Epithelial cell of esophagus (primary cell): ENCODE measurements around the gene TOM1L2.

ENCODE experiments used
- DNase-seq: peaks from one replicate; pipeline ENCODE4 v3.0.0; 2010; ENCODE audit warnings: low read depth
- H3K4me3 ChIP-seq: 2 replicates; pipeline ENCODE4 v1.5.1; 2011; ENCODE audit warnings: mild to moderate bottlenecking, low read length, control low read depth
- CTCF ChIP-seq: IDR thresholded peaks from 2 replicates; pipeline ENCODE4 v1.5.1; 2011; ENCODE audit warnings: low read depth, mild to moderate bottlenecking, low read length, control low read depth, inconsistent platforms; ENCODE audit not compliant: insufficient read depth; ENCODE audit errors: missing control alignments

Gene TOM1L2

DNA sequence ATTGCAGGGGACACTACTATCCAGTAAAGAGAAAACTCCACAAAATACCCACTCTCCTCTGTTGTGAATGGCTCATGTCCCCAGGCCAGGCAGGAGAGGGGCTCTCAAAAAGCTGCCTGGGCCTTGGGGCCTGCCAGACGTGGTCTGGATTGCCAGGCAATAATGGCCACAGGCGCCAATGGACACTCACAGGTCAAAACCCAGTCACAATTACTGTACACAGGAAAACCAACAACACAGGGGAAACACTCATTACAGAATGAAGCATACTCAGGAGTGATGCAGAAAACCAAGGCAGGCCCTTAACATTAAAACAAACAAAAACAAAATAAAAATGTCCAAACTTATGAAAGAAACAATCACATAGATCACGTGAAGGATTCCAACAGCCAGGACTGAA is 100.3 kb downstream of the TOM1L2 start:
- TF ChIP-seq CTCF: no peak
- no peak for DNase-seq
- H3K4me3 ChIP-seq: no peak overlapping the region

GRCh38 chr17:17870247-17870646 is 102.0 kb downstream of the TOM1L2 start:
- no peak overlapping the region for H3K4me3 ChIP-seq
- no peak for TF ChIP-seq CTCF
- DNase-seq: no peak

GRCh38 chr17:17868641-17869522 is 103.3 kb downstream of the TOM1L2 start:
- DNase-seq: no peak
- H3K4me3 ChIP-seq: no peak overlapping the region
- TF ChIP-seq CTCF: no peak

DNA sequence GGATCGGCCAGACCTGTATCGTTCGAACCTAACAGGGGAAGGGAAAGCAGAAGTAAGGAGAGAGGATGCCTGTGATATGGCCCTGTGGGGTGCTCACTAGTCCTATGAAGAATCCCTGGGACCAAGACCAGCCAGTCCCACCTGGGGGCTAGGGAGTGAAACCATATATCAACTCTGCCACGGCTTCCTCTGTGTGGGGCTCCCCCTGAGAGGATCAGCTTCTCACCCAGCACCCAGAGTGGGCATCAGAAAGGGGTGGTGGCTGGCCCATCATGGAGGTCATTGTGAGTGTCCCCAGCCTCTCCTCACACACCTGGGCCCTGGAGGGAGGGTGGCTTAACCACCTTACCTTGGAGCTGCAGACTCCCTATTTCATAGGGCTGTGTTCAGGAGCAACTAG is 105.3 kb downstream of the TOM1L2 start:
- no peak for TF ChIP-seq CTCF
- DNase-seq: no peak
- H3K4me3 ChIP-seq: no peak overlapping the region

DNA sequence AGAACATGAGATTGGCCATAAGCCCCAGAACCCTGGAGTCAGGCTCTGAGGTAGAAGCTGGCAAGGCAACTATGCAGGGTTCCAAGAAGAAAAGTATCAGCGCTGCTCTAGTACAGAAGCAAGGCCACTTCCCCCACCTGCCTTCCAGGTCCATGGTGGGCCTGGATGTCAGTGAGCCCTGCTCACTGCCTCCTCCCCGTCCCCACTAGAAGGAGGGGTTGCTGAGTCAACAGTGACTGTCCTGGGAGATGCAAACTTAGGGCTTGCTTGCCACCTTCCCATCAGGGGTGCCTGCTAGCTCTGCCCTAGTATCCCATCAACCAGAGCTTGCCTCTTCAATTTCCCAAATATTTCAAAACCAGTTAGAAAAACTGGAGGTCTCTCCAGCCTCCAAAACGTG is 105.8 kb downstream of the TOM1L2 start:
- no peak for TF ChIP-seq CTCF
- no peak for DNase-seq
- no peak overlapping the region for H3K4me3 ChIP-seq

DNA sequence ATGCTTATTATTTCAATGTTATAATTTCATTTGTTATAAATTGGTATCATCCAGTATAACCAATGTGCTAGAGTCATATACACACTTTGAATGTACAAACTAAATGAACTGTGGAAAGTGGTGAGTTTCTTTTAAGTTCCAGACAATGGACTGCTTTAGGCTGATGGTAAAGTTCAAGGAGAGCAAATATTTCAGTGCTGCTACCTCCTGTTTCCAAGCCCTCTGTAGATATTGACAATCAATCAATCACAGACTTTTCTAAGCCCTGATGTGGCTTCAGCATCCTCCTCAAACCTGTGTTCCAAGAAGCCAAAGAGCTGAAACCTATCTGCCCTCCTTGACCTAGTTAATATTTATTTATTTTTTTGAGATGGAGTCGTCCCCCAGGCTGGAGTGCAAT is 107.2 kb downstream of the TOM1L2 start:
- no peak overlapping the region for H3K4me3 ChIP-seq
- no peak for TF ChIP-seq CTCF
- no peak for DNase-seq

GRCh38 chr17:17860766-17861107 is 111.5 kb downstream of the TOM1L2 start:
- DNase-seq: no peak
- no peak overlapping the region for H3K4me3 ChIP-seq
- peak; percentile 6 for TF ChIP-seq CTCF
